ENCODE data around the gene ACP5.

The ACP5 gene

DNA sequence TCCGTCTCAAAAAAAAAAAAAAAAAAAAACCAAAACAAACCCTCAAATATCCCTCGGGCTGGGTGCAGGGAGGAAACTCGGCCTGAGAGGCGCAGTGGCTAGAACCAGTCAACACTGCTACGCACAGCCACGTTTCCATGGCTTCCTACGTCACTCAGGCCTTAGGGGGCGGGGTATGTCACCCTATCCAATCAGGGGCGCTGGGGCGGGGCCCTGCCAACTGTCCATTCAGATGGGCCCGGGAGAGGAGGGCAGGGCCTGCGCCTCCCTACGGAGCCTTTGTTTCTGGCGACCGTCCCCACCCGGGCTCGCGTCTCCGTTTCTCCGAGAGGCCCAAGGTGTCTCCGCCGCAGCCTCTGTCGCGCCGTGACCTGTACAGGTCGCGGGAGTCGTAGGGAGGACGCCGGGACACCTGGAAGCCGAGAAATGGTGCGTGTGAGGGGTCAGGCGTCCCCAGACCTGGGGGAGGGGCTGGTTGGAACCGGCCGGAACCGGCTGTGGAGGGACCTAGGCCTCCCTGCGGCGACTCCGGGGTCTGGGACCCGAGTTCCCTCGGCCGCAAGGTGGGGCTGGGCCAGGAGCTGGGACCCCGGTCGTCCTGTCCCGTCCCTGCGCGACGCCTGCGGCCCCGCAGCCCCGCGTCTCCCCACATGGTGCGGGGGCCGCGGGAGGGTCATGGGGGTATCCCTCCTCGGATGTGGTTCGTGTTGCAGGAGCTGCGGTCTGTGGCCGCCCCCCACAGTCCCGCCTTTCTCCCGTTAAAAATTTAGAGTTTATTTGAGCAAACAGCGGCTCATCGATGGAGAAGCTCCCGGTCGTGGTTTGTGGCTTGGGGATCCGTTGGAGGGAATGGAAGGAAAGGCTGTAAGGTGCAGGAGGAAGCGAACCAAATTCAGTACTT lies 20.0 kb upstream of the ACP5 start, which contains the start of gene ZNF627:
Gene ZNF627 (plus strand): TSS at position 282 of the 901 bp plus-strand sequence. CDS start 145 bp downstream, at position 427.
- in situ Hi-C loops (cut with HindIII; ENCODE audit: low pct_ligation_motif_present, low sequenced_read_pairs) = no loop called here
- TF ChIP-seq, protein P1, sequence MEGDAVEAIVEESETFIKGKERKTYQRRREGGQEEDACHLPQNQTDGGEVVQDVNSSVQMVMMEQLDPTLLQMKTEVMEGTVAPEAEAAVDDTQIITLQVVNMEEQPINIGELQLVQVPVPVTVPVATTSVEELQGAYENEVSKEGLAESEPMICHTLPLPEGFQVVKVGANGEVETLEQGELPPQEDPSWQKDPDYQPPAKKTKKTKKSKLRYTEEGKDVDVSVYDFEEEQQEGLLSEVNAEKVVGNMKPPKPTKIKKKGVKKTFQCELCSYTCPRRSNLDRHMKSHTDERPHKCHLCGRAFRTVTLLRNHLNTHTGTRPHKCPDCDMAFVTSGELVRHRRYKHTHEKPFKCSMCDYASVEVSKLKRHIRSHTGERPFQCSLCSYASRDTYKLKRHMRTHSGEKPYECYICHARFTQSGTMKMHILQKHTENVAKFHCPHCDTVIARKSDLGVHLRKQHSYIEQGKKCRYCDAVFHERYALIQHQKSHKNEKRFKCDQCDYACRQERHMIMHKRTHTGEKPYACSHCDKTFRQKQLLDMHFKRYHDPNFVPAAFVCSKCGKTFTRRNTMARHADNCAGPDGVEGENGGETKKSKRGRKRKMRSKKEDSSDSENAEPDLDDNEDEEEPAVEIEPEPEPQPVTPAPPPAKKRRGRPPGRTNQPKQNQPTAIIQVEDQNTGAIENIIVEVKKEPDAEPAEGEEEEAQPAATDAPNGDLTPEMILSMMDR (IDR thresholded peaks at IDR 0.05; ENCODE audit: low read depth, low read length, missing control alignments) = peak; percentile 38
- peak within 1 kb of the TSS; percentile 89 for H3K4me3 ChIP-seq (ENCODE audit: low read depth, low read length)

GRCh38 chr19:11596156-11596555 lies 18.7 kb upstream of the ACP5 start:
- H3K27me3 ChIP-seq (replicated peaks) = no peaks in the 10 kb centered on the region
- TF ChIP-seq, protein P1 (IDR thresholded peaks at IDR 0.05; ENCODE audit: low read depth, low read length, missing control alignments) = no peak
- H3K27ac ChIP-seq = no peak overlapping the region
- DNase-seq = no peak
- peaks cover 3% of the 10 kb centered on the region for H3K36me3 ChIP-seq (replicated peaks)
- no peak overlapping the region for H3K4me3 ChIP-seq (ENCODE audit: low read depth, low read length)
- in situ Hi-C loops (cut with HindIII; ENCODE audit: low pct_ligation_motif_present, low sequenced_read_pairs) = no loop called here

More for the DNA sequence above, 20.0 kb upstream of the ACP5 start, which contains the start of gene ZNF627:
- DNase-seq = peak; percentile 99
- peaks cover 5% of the 10 kb centered on the region for H3K36me3 ChIP-seq (replicated peaks)
- H3K27ac ChIP-seq = peak within 1 kb of the TSS; percentile 98
- H3K27me3 ChIP-seq (replicated peaks) = no peaks in the 10 kb centered on the region

- no peak for DNase-seq
- Histone ChIP-seq H3K27me3 (replicated peaks) (no peaks in the 10 kb centered on the region), H3K4me3 (ENCODE audit: low read depth, low read length) (no peak overlapping the region), H3K36me3 (replicated peaks) (peaks cover 3% of the 10 kb centered on the region), H3K27ac (no peak overlapping the region)
- in situ Hi-C loops (cut with HindIII; ENCODE audit: low pct_ligation_motif_present, low sequenced_read_pairs) = no loop called here
- TF ChIP-seq, protein P1 (IDR thresholded peaks at IDR 0.05; ENCODE audit: low read depth, low read length, missing control alignments) = no peak
Measured at GRCh38 chr19:11594084-11594483, 16.6 kb upstream of the ACP5 start.

GRCh38 chr19:11587975-11588631 lies 10.7 kb upstream of the ACP5 start:
- Histone ChIP-seq H3K4me3 (ENCODE audit: low read depth, low read length) (no peak overlapping the region), H3K36me3 (replicated peaks) (no peaks in the 10 kb centered on the region), H3K27me3 (replicated peaks) (no peaks in the 10 kb centered on the region), H3K27ac (no peak overlapping the region)
- in situ Hi-C loops (cut with HindIII; ENCODE audit: low pct_ligation_motif_present, low sequenced_read_pairs) = no loop called here
- TF ChIP-seq, protein P1 (IDR thresholded peaks at IDR 0.05; ENCODE audit: low read depth, low read length, missing control alignments) = no peak
- no peak for DNase-seq

DNA sequence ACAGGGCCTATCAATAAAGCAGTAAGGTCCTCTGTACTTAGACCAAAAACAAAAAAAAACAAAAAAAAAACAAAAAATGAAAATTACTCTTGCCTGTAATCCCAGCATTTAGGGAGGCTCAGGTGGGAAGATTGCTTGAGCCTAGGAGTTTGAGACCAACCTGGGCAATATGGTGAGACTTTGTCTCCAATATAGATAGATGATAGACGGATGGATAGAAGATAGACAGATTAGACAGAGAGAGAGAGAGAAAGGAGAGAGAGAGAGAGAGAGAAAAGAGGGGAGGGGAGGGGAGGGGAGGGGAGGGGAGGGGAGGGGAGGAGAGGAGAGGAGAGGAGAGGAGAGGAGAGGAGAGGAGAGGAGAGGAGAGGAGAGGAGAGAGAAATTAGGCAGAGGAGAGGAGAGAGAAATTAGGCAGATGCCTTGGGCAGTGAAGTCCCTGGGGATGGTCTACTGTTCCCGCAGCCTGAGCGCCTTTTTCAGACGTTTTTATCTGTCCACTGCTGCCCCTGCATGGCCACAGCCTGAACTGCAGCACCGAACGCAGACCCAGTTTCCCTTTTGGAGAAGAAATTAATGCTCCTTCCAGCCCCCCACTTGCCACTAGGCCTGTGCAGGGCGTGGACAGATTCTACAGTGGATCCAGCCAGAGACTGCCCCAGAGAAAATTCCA lies 10.0 kb upstream of the ACP5 start:
- H3K36me3 ChIP-seq (replicated peaks) = no peaks in the 10 kb centered on the region
- H3K4me3 ChIP-seq (ENCODE audit: low read depth, low read length) = no peak overlapping the region
- H3K27ac ChIP-seq = no peak overlapping the region
- TF ChIP-seq, protein P1 (IDR thresholded peaks at IDR 0.05; ENCODE audit: low read depth, low read length, missing control alignments) = peak; percentile 94
- DNase-seq = peak; percentile 65
- no peaks in the 10 kb centered on the region for H3K27me3 ChIP-seq (replicated peaks)
- in situ Hi-C loops (cut with HindIII; ENCODE audit: low pct_ligation_motif_present, low sequenced_read_pairs) = no loop called here

Measured in brain microvascular endothelial cell (primary cell).